GM18907 (cell line): Measurements from ENCODE around the gene NIFK.
"Not testable (repeated sequence)": the region's sequence is repeated elsewhere in the genome, so short reads cannot be mapped to it uniquely, and the experiment has no call there.

Source experiments
- ATAC-seq: cut with Tn5 transposase; IDR thresholded peaks from one replicate; pipeline ENCODE4 v1.9.1; 2021; ENCODE audit warnings: mild to moderate bottlenecking, moderate library complexity; ENCODE audit not compliant: unreplicated experiment

NIFK gene

DNA sequence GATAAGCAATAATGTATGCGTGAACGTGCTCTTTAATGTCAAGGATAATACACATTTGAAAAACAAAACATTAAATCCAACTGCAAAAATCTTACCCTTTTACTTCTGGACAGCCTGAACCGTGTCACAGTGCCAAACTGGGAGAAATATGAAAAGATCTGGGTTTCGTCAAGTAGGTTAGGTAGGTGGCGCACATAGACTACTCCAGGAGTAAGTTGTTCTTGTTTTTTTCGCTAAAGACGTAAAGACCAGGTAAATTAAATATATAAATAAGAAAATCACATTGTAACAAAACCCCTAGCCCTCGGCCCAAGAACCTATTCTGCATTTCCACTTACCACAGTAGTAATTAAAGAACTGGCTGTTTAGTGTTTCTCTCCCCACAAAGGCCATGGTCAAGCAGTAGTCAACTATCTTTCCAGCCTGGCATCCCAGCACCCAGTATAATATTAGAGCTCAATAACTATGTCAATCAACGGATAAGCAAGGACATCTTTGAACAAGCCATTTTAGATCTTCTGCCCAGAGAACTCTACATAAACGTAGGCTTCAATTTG lies 1.1 kb downstream of the NIFK start:
- ATAC-seq, result no peak

GRCh38 chr2:121734544-121734943 lies 2.1 kb downstream of the NIFK start:
- not testable (repeated sequence) for ATAC-seq

DNA sequence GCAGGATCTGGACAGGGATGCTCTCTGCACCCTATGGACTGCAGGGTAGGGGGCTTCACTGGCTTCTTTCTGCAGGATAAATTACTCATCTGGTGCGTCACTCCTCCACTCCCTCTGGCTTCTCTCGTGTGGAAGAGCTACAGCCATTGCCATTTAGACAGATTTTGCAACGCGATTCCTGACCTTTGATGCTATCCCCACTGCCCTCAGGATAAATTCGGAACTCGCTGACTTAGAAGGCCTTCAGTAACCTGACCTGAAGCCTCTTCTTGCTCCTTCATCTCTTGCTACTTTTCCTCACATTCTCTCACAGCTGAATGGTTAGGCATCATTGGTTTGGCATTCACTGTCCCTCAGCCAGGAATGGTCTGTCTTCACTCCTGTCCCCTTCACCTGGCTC lies 5.3 kb downstream of the NIFK start:
- ATAC-seq, result no peak

GRCh38 chr2:121727950-121728349 lies 8.7 kb downstream of the NIFK start:
- ATAC-seq, result no peak

- ATAC-seq, result no peak
These were observed 9.3 kb downstream of the NIFK start for GRCh38 chr2:121727332-121727731.

DNA sequence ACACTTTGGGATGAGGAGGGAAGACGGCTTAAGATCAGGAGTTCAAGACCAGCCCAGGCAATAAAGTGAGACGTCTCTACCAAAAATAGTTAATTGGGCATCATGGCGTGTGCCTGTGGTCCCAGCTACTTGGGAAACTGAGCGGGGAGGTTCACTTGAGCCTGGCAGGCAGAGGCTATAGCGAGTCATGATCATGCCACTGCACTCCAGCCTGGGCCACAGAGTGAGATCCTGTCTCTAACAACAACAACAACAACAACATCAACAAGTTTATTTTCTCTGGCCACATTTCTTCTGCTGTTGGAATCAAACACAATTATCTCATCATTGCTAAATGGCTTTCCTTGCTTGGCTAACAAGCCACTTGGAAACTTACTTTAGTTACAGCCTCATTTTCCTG lies 13.4 kb downstream of the NIFK start:
- ATAC-seq, result no peak

DNA sequence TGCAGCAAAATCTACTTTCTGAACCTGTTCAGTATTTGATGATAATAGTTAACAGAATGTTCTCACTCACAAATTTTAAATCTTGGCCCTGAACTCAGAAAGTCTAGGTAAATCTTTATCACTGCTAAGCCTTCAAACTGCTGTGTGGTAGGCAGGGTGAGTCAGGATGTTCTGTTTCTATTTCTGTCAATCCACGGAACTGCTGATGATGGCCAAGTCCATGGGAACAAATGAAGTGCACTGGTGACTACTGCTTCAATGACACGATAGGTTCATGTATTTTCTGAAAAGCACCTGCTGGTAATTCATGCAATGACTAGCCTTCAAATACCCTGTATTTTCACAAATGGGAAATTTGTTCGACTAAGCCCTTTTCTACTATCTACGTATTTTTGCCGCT lies 14.2 kb downstream of the NIFK start:
- ATAC-seq, result peak; percentile 39

DNA sequence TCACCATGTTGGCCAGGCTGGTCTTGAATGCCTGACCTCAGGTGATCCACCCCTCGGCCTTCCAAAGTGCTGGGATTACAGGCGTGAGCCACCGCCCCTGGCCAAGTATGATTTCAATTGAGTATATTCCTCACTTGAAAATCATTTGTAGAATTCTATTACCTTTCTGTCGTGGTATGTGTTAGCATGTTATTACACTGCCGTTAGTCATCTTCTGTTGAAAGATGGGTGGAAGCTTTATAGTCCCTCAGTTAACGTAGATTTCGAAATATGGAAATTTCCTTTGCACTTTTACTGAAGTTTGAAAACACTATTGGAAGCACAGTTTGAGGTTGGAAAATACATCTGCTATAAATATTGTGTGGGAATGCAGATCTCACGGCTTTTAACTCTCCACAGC lies 14.7 kb downstream of the NIFK start:
- no peak for ATAC-seq

DNA sequence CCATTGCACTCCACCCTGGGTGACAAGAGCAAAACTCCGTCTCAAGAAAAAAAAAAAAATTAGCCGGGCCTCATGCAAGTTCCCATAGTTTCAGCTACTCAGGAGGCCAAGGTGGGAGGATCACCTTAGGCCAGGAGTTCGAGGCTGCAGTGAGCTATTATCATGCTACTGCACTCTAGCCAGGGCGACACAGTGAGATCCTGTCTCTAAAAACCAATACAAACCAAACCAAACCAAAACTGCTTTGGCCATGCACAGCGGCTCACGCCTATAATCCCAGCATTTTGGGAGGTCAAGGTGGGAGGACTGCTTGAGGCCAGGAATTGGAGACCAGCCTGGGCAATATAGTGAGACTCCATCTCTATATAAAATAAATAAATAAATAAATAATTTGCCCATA lies 19.1 kb downstream of the NIFK start:
- ATAC-seq, result no peak

GRCh38 chr2:121716126-121716525 lies 20.5 kb downstream of the NIFK start:
- ATAC-seq, result no peak

GRCh38 chr2:121711481-121711880 lies 25.2 kb downstream of the NIFK start:
- not testable (repeated sequence) for ATAC-seq

- ATAC-seq, result no peak
These were observed 26.1 kb downstream of the NIFK start for GRCh38 chr2:121710470-121711170.

DNA sequence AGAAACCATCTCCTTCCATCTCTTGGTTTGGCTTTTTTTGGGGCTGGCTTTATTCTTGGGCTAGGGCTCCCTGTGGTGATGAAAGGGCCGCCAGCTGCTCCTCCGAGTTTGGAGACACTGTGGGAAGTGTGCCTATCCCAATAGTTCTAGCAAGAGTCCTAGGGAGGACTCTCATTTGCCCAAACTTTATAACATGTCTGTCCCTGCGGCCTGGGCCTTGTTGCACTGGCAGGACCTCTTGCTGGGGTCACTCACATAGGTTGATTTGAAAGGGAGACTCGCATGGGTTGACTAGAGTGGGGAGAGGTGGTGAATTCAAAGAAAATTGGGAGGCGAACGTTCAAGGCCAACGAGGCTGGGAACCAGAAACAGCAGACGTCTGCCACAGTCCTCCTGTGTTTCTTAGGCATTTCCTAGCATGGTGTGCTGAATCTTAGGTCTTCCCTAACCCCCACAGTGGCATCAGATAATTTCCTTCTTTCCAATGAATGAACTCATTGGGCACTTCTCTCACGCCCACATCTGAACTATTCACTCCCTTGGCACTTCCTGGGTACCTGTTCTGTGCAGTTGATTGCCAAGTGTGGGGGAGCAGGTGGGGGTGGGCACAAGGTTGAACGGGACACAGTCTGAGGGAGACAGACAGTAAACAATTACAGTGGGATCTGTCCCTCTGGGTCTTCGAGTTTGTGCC lies 26.8 kb downstream of the NIFK start:
- ATAC-seq, result no peak

- no peak for ATAC-seq
These were observed 28.7 kb downstream of the NIFK start for GRCh38 chr2:121707920-121708361.

- ATAC-seq, result no peak
These were observed 29.2 kb downstream of the NIFK start for GRCh38 chr2:121707344-121707919.

DNA sequence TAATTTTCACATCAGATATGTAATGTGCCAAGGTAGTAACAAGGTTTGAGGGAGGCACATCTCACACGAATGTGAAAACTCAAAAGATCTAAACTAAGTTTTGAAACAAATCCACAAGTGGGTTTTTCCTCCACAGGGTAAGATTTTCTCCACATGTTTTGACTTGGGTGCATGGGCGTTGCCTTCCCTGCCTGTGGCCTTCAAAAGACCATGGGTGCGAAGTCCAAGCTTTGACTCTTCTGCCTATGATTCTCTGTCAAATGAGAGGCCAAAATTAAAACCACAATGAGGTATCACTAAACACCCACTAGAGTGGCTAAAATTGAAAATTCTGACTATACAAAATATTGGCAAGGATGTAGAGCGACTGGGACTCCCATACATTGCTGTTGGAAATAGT lies 30.7 kb downstream of the NIFK start:
- no peak for ATAC-seq

DNA sequence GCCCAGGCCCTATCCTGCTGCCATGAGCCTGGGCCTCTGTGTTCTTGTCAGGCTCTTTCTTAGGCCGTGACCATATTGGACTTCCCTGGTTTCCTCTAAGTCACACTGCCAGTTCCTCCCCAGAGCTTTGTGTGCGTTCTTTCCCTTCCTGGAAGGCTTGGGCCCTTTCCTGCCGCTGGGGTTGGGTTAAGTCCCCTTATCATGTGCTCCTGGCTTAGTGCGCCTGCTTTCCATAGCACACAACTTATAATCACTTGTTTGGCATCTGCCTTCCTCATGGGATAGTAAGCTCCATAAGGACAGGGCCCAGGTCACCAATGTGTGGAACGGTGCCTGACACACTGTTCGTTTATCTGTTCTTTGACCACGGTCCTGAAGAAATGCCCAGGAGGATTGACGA lies 31.3 kb downstream of the NIFK start:
- ATAC-seq, result no peak

DNA sequence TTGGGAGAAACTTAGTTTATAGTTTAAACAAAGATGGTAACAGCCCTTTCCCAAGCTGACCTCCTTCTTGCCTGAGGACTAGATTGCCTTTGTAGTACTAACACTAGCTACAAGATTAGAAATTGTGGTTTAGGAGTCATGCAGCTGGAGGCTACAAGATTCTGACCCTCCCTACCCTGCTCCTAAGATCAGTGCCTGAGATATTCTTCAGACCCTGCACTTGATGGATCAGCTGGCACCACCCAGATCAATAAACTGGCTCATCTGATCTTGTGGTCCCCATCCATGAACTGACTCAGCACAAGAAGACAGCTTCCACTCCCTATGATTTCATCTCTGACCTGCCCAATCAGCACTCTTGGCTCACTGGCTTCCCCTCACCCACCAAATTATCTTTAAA lies 34.9 kb downstream of the NIFK start:
- ATAC-seq, result not testable (repeated sequence)

DNA sequence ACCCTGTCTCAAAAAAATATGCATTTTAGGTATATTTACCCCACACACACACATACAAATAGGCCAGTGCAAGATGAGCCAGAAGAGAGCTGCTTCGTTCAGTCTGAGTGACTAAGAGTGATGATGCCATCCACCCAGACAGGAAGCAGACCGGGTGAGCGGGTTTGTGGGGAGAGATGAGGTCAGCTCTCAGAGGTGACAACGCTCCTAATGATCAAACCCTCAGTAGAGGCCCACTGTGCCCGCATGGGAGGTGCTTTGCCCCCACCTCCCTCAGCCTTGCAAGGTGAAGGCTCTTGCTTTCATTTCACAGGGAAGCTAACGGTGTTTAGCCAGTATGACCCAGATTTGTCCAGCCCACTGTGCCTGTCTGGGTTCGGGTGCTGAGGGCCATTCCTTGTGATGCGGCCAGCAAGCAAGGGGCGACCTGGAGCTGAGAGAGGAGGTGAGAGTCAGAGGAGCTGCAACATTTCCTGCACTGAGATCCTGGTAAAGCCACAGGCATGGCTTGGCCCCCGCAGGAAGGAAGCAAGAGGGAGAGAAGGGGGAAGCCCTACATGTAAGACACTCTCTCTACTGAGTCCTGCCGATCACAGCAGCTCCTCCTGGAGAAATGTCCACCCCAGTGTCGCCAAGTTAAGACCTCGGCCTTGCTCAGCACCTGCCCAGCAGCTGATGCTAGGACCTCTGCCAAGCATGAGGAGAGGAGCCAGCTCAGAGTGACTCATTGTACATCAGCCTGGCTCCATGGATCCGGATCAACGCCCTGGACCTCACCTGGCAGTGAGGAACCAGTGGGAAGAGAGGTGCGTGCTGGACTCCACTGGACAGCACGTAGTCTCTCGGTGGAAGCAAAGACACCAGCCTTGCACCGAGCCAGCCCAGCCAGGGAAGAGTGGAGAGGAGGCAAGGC lies 37.0 kb downstream of the NIFK start:
- ATAC-seq, result peak; percentile 100

GRCh38 chr2:121698318-121698930 lies 38.3 kb downstream of the NIFK start:
- no peak for ATAC-seq
